Subcutaneous abdominal adipose tissue (tissue), 5 donors: ENCODE data around the gene MAN1A1.
"Not testable (repeated sequence)": the region's sequence is repeated elsewhere in the genome, so short reads cannot be mapped to it uniquely, and the experiment has no call there.

Experiments used
- H3K27ac ChIP-seq: one replicate; pipeline ENCODE4 v1.7.0; 2013; ENCODE audit warnings: low read depth, mild to moderate bottlenecking, inconsistent platforms, low read length, moderate library complexity
- H3K27me3 ChIP-seq, 5 donors: one replicate each; pipeline ENCODE4 v1.7.0; 2013; ENCODE audit warnings: low read length in 5 of 5, inconsistent platforms in 1 of 5; ENCODE audit not compliant: control insufficient read depth in 5 of 5, insufficient read depth in 4 of 5
- H3K36me3 ChIP-seq, 5 donors: one replicate each; pipeline ENCODE4 v1.7.0; 2013; ENCODE audit warnings: low read length in 5 of 5; ENCODE audit not compliant: control insufficient read depth in 5 of 5, insufficient read depth in 5 of 5
- H3K4me1 ChIP-seq, 5 donors: one replicate each; pipeline ENCODE4 v1.7.0; 2013; ENCODE audit warnings: low read length in 5 of 5, mild to moderate bottlenecking in 3 of 5, moderate library complexity in 1 of 5; ENCODE audit not compliant: control insufficient read depth in 5 of 5, insufficient read depth in 5 of 5
- H3K4me3 ChIP-seq, 5 donors: one replicate each; pipeline ENCODE4 v1.7.0; 2013; ENCODE audit warnings: low read length in 5 of 5, low read depth in 1 of 5
- H3K9ac ChIP-seq, 5 donors: one replicate each; pipeline ENCODE4 v1.7.0; 2013; ENCODE audit warnings: low read length in 5 of 5, mild to moderate bottlenecking in 4 of 5, moderate library complexity in 3 of 5
- H3K9me3 ChIP-seq, 5 donors: one replicate each; pipeline ENCODE4 v1.7.0; 2013; ENCODE audit warnings: low read length in 5 of 5; ENCODE audit not compliant: control insufficient read depth in 5 of 5
- donor health status: healthy.
- donor health status: healthy.
- donor health status: healthy.
- donor health status: healthy.
- donor health status: healthy.

MAN1A1 gene

DNA sequence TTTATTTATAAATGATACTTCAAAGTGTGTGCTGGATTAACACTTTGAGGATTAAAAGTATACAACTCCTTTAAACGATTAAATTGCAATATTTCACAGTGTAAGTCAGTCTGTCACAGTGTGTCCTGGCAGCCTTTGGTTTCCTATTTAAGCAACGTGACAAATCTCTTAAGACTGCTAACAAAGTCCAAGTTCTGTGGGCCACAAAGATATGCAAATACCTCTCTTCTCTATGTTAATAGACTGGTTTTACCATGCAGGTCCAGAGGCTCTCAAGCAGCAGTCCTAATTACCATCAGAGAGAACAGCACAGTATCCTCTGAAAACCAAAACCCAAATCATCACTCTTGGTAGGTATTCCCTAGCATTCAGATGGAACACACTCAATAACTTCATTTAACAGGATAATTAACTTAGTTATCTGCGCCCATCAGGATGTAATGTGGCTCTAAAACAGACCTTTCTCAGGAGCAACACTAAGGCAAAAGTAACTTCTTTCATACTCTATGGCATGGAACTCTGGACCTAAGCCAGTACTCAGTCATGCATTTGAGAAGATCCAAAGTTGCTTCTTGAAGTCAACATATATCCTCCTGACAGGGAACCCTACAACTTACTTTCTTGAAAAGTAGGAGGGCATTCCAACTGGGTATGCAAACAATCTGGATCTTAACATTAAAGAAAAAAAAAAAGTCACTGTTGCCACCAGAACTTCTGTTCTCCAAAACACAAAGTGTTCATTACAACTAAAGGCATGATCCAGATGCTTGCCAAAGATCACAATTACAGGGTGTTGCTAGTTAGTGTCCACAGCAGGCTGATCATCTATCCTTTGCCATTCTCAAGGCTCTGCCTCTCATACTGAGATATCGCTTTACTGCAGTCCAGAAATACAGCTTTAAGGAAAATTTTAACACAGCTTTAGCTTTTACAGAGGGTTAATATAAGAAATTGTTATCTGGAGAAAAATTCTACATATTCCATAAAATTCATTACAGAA, 53.2 kb downstream of the MAN1A1 start:
- Histone ChIP-seq H3K4me3 (no peak overlapping the region), H3K36me3 (peaks cover 3 to 22% (median 11%) of the 10 kb centered on the region in 5 donors), H3K27ac (no peak overlapping the region)

DNA sequence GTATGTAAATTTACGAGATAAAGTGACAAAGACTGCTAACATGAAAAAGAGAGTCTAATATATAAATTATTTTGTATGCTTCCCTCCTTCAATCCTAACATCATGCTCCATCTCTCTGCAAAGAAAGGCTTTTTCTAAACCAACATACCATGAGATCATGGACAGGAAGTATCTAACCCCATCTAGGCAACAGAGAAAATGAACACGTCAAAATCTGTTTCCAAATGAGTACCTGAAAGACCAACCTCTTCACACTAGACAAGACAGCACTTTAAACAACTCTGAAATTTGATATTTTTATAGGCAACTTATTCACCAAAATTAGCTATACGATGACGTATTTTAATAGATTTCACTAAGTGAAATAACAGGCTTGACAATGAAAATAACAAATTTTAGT, 54.6 kb downstream of the MAN1A1 start:
- Histone ChIP-seq H3K4me3 (no peak overlapping the region), H3K36me3 (peaks cover 0 to 14% (median 5%) of the 10 kb centered on the region in 5 donors), H3K27me3 (no peaks in the 10 kb centered on the region), H3K4me1 (peaks cover 0 to 24% (median 12%) of the 10 kb centered on the region in 5 donors), H3K9ac (no peak overlapping the region), H3K27ac (no peak overlapping the region), H3K9me3 (no peaks in the 10 kb centered on the region)

More for the DNA sequence above, 53.2 kb downstream of the MAN1A1 start:
- H3K27me3 ChIP-seq: no peaks in the 10 kb centered on the region
- H3K9me3 ChIP-seq: no peaks in the 10 kb centered on the region
- no peak overlapping the region for H3K9ac ChIP-seq
- H3K4me1 ChIP-seq: peaks cover 0 to 24% (median 12%) of the 10 kb centered on the region in 5 donors

DNA sequence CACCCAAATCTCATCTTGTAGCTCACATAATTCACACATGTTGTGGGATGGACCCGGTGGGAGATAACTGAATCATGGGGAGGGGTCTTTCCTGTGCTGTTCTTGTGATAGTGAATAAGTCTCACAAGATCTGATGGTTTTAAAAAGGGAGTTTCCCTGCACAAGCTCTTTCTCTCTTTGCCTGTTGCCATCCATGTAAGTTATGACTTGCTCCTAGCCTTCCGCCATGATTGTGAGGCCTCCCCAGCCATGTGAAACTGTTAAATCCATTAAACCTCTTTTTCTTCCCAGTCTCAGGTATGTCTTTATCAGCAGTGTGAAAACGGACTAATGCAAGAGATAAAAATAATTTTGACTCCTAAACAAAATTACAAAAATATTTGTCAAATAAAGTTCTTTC, 58.5 kb downstream of the MAN1A1 start:
- H3K27me3 ChIP-seq, H3K9ac ChIP-seq, H3K9me3 ChIP-seq, H3K27ac ChIP-seq, H3K4me1 ChIP-seq, H3K4me3 ChIP-seq: not testable (repeated sequence)
- H3K36me3 ChIP-seq: peaks cover 0 to 19% (median 2%) of the 10 kb centered on the region in 5 donors

DNA sequence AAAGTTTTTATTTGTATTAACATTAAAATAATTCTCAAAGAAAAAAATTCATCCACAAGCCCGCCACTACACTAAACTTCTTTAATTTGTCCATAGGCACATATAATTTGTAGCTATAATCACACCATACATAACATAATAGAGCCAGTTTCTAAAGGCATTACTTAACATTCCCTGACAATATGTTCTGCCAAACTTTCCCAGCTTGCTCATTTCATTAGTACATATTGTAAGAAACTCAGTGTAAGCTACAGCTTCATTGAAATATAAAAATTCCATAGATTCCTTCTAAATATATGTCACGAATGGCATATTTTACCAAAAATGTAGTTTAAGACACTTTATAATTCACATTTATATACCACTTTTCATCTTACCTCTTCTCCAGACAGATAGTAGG, 59.3 kb downstream of the MAN1A1 start:
- no peaks in the 10 kb centered on the region for H3K27me3 ChIP-seq
- H3K9me3 ChIP-seq: no peaks in the 10 kb centered on the region
- peaks cover 0 to 4% (median 0%) of the 10 kb centered on the region in 5 donors for H3K4me1 ChIP-seq
- H3K9ac ChIP-seq: no peak overlapping the region
- H3K27ac ChIP-seq: no peak overlapping the region
- H3K36me3 ChIP-seq: peaks cover 0 to 18% (median 2%) of the 10 kb centered on the region in 5 donors
- no peak overlapping the region for H3K4me3 ChIP-seq

DNA sequence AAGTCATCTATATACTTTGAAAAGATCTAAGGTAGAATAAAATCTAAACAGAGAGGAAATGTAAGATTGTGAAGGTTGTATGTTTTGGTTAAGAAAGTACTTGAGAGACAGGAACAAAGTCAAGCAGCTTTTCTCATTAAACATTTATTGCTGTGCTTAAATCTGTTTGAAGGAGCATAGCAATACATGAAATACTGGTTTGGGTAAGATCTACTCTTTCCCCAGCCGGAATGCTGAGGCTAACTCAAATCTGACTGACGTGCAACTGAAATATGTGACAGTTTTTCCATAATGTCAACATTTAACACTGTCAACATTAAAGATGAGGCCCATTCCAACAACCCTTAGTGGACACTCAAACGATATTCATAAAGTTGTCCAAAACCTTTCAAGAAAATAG, 59.9 kb downstream of the MAN1A1 start:
- no peak overlapping the region for H3K9ac ChIP-seq
- H3K27ac ChIP-seq: no peak overlapping the region
- no peaks in the 10 kb centered on the region for H3K9me3 ChIP-seq
- no peak overlapping the region for H3K4me3 ChIP-seq
- H3K27me3 ChIP-seq: no peaks in the 10 kb centered on the region
- peaks cover 0 to 4% (median 0%) of the 10 kb centered on the region in 5 donors for H3K4me1 ChIP-seq
- H3K36me3 ChIP-seq: peaks cover 0 to 18% (median 2%) of the 10 kb centered on the region in 5 donors

DNA sequence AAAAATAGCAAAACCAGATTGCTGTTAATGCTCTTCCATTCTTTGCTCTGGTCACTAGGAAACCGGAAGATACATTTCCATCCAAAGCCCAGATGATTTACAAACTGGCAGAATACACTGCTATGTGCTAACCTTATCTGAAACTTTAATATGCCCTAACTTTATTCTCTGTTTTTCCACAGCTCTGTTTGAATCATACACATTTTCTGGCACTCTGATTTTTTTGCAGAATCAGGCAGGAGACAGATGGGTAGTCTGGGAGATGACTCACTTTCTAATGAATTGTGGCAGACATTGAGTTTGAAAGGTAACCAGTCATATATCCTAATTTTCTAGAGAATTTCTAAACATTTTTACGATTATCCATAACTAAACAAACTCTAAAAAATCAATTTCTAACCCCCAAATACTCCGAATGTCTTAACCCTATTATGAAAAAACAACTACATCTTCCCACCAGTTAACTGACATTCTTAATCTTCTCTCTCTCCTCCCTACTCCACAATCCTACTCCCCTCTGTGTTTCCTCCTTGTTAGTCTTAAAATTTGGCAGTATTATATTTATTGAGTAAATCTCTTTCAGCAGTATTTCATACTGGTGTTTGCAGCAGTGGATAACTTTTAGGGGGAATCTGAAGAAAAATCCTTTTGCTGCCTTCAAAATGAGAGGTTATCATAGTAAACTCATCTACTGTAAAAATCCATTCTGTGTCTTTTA, 63.5 kb downstream of the MAN1A1 start:
- peaks cover 0 to 13% (median 11%) of the 10 kb centered on the region in 5 donors for H3K4me1 ChIP-seq
- no peak overlapping the region for H3K9ac ChIP-seq

DNA sequence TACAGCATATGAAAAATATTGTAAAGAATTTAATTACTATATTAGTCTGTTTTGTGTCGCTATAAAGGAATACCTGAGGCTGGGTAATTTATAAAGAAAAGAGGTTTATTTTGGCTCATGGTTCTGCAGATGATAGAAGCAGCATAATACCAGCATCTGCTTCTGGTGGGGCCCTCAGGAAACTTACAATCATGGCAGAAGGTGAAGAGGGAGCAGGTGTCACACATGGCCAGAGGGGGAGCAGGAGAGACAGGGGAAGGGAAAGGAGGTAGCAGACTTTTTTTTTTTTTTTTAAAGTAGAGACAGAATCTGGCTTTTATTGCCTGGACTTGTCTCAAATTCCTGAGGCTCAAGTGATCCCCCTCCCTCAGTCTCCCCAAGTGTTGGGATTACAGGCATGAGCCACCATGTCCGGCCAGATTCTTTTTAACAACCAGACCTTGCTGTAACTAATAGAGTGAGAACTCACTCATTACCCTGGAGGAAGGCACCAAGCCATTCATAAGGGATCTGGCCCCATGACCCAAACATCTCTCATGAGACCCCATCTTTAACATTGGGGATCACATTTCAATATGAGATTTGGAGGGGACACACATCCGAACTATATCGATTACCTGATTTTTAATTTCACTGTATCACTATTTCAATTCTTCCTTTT, 64.6 kb downstream of the MAN1A1 start:
- peaks cover 4 to 16% (median 7%) of the 10 kb centered on the region in 5 donors for H3K36me3 ChIP-seq
- H3K9ac ChIP-seq: no peak overlapping the region
- peaks cover 0 to 16% (median 11%) of the 10 kb centered on the region in 5 donors for H3K4me1 ChIP-seq
- no peak overlapping the region for H3K27ac ChIP-seq
- H3K9me3 ChIP-seq: no peaks in the 10 kb centered on the region
- no peaks in the 10 kb centered on the region for H3K27me3 ChIP-seq
- no peak overlapping the region for H3K4me3 ChIP-seq

More for the DNA sequence above, 63.5 kb downstream of the MAN1A1 start:
- H3K9me3 ChIP-seq: no peaks in the 10 kb centered on the region
- no peaks in the 10 kb centered on the region for H3K27me3 ChIP-seq
- no peak overlapping the region for H3K4me3 ChIP-seq
- H3K36me3 ChIP-seq: peaks cover 4 to 18% (median 7%) of the 10 kb centered on the region in 5 donors
- no peak overlapping the region for H3K27ac ChIP-seq

DNA sequence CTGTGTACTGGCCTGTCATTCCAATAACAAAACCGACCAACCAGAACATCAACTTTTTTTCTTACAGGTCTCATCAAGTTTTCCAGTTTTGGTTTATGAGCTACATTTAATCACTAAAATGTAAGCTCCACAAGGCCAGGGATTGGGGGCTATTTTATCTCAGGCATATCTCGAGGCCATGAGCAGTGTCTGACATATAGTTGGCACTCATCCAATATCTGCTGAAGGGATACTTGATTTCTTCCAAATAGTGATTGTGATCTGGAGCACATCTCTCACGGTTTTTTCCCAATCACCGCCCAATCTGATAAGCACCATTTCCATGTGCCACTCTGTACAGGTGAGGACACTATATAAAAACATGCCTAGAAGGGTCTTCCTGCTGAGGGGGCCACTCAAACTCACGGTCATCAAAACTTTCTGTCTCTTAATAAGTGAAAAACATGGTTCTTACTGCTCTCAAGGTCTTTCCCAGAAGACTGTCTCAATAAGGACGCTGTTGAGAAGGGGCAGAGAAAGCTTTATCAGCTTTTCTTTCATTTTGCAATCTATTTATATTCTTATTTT, 65.5 kb downstream of the MAN1A1 start:
- Histone ChIP-seq H3K4me3 (no peak overlapping the region), H3K36me3 (peaks cover 4 to 18% (median 7%) of the 10 kb centered on the region in 5 donors), H3K27me3 (no peaks in the 10 kb centered on the region), H3K27ac (peak overlapping the region; percentile 29), H3K4me1 (peaks cover 0 to 16% (median 11%) of the 10 kb centered on the region in 5 donors), H3K9me3 (no peaks in the 10 kb centered on the region), H3K9ac (no peak overlapping the region)

DNA sequence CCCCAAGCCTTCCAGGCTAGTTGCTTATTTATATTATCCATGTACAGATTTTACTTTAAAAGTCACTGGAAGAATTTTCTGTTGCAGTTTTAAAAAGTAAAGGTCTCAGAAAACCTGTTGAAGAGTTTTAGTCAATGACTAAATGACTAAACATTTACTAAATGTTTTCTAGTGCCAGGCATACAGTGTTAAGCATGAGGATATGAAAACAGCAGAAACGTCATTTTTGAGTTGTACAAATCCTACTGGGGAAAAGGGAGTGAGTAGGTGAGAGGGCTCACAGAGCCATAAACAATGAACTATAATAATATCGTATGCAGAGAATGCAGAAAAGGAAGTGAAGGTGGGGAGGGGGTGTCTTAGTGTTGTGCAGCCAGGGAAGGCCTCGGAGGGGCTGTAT, 66.3 kb downstream of the MAN1A1 start:
- H3K9me3 ChIP-seq: no peaks in the 10 kb centered on the region
- peak overlapping the region; percentile 29 for H3K27ac ChIP-seq
- no peak overlapping the region for H3K4me3 ChIP-seq
- H3K27me3 ChIP-seq: no peaks in the 10 kb centered on the region
- peaks cover 4 to 20% (median 7%) of the 10 kb centered on the region in 5 donors for H3K36me3 ChIP-seq
- H3K9ac ChIP-seq: peak overlapping the region in 1 of 5 donors; percentile 15
- H3K4me1 ChIP-seq: peaks cover 0 to 16% (median 11%) of the 10 kb centered on the region in 5 donors
